GM19438 (cell line): ENCODE data around the gene SOAT2.

ENCODE experiments used
- ATAC-seq: cut with Tn5 transposase; IDR thresholded peaks from one replicate; pipeline ENCODE4 v1.9.1; 2021; ENCODE audit warnings: low read depth; ENCODE audit not compliant: unreplicated experiment

Gene SOAT2

DNA sequence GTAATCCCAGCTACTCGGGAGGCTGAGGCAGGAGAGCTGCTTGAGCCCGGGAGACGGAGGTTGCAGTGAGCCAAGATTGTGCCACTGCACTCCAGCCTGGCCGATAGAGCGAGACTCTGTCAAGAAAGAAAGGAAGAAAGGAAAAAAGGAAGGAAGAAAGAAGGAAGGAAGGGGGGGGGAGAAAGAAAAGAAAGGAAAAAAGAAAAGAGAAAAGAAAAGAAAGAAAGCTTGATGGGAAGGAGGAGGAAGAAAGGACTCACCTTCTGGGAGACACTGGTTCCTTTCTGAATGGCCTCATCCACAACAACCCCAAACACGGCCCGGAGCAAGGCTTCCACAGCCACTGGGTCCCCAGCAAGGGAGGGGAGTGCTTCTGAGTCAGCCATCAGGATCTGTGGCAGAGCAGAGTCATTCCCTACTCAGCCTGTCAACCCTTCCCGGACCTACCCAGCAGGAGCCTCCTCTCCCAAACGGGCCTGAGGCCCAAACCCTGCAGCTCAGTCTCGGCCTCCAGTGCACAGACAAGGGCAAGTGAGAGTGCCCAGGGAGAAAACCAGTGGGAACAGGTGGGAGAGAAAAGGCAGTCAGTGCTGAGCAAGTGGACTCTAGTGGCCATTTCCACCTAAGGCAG, 69.9 kb downstream of the SOAT2 start:
- ATAC-seq, result no peak
